B cell (primary cell): ENCODE data around the gene CMIP.

ENCODE experiments used
- CTCF ChIP-seq: fragments of 200-600 bp; IDR thresholded peaks from one replicate; pipeline ENCODE4 v1.8.0; 2022; ENCODE audit warnings: antibody characterized with exemption, mild to moderate bottlenecking
- EZH2 ChIP-seq: IDR thresholded peaks from 2 replicates; pipeline ENCODE4 v1.6.1; 2012; ENCODE audit warnings: borderline replicate concordance, low read depth, mild to moderate bottlenecking, moderate library complexity, low read length; ENCODE audit not compliant: insufficient read depth, poor library complexity, severe bottlenecking

GRCh38 chr16:81649561-81650184 is 205.1 kb downstream of the CMIP start:
- TF ChIP-seq CTCF, result no peak
- no peak for TF ChIP-seq EZH2
